GM19463 (cell line): ENCODE measurements around the gene ZSWIM4.

Source experiments
- ATAC-seq: cut with Tn5 transposase; IDR thresholded peaks from one replicate; pipeline ENCODE4 v1.9.1; 2021; ENCODE audit warnings: mild to moderate bottlenecking, moderate library complexity; ENCODE audit not compliant: unreplicated experiment

The ZSWIM4 gene

GRCh38 chr19:13866463-13867046, 71.3 kb downstream of the ZSWIM4 start:
- no peak for ATAC-seq

GRCh38 chr19:13868663-13869062, 73.4 kb downstream of the ZSWIM4 start:
- ATAC-seq: no peak

- no peak for ATAC-seq
These were observed 74.0 kb downstream of the ZSWIM4 start for GRCh38 chr19:13869281-13869680.

- ATAC-seq: no peak
These were observed 75.6 kb downstream of the ZSWIM4 start for GRCh38 chr19:13870873-13871272.

- ATAC-seq: no peak
These were observed 77.1 kb downstream of the ZSWIM4 start for GRCh38 chr19:13872339-13872694.

GRCh38 chr19:13872695-13873389, 77.6 kb downstream of the ZSWIM4 start:
- no peak for ATAC-seq

- no peak for ATAC-seq
These were observed 78.7 kb downstream of the ZSWIM4 start for GRCh38 chr19:13873834-13874515.

- no peak for ATAC-seq
These were observed 80.6 kb downstream of the ZSWIM4 start for GRCh38 chr19:13875824-13876223.

- ATAC-seq: no peak
These were observed 81.6 kb downstream of the ZSWIM4 start, which contains the start of gene NANOS3 for GRCh38 chr19:13876834-13877233. Gene NANOS3 (plus strand): TSS chr19:13877134. CDS start chr19:13877249, 115 bp downstream.

GRCh38 chr19:13877303-13877702, 82.1 kb downstream of the ZSWIM4 start:
- no peak for ATAC-seq

GRCh38 chr19:13880059-13881043, 85.1 kb downstream of the ZSWIM4 start:
- peak; percentile 91 for ATAC-seq

GRCh38 chr19:13881251-13881691, 86.0 kb downstream of the ZSWIM4 start:
- no peak for ATAC-seq
